Panc1 (cell line): ENCODE results near the gene GNAZ. TPM values are rescaled to one million over a fixed set of nuclear protein-coding genes. Genes with fewer than 3 reads are reported as not detected.

Experiments used
- ATAC-seq: fragments of 200-7000 bp; cut with Tn5 transposase; 2 replicates; pipeline ENCODE4 v1.9.1; 2020; ENCODE audit warnings: mild to moderate bottlenecking, moderate library complexity
- BruUV-seq: library from RNA; stranded (reverse); fragments of 400-500 nt; replicated peaks from 2 replicates; lab custom pipeline; 2021; lab: Mats Ljungman, UMichigan
- CTCF ChIA-PET: fragments of 300-600 bp; sonication (Branson Sonifier 250); formaldehyde crosslinking; loops from one replicate; lab custom pipeline; 2022; ENCODE audit warnings: antibody characterized with exemption; lab: Charles Lee
- POLR2A ChIA-PET: fragments of 300-600 bp; sonication (Branson Sonifier 250); formaldehyde crosslinking; loops from one replicate; lab custom pipeline; 2022; ENCODE audit warnings: antibody characterized with exemption; lab: Charles Lee
- DNase-seq: peaks from one replicate; pipeline ENCODE4 v3.0.0-alpha.2; 2010; ENCODE audit warnings: low read depth, low spot score
- H3K27ac ChIP-seq: 2 replicates; pipeline ENCODE4 v1.5.1; 2011; ENCODE audit warnings: mild to moderate bottlenecking, low read length, inconsistent platforms
- H3K27me3 ChIP-seq: fragments of 200-500 bp; sonication (Bioruptor generic); 2 replicates; pipeline ENCODE4 v1.6.0; 2014; ENCODE audit warnings: low read length, inconsistent platforms; ENCODE audit not compliant: control insufficient read depth, insufficient read depth
- H3K36me3 ChIP-seq: fragments of 200-500 bp; sonication (Bioruptor generic); 2 replicates; pipeline ENCODE4 v1.5.1; 2014; ENCODE audit warnings: inconsistent platforms, mild to moderate bottlenecking, low read length, moderate library complexity; ENCODE audit not compliant: control insufficient read depth, insufficient read depth
- H3K4me1 ChIP-seq: 2 replicates; pipeline ENCODE4 v1.5.1; 2011; ENCODE audit warnings: inconsistent platforms, mild to moderate bottlenecking, low read length, moderate library complexity; ENCODE audit not compliant: control insufficient read depth, insufficient read depth
- H3K4me3 ChIP-seq, 2 experiments: 2 replicates each; pipeline ENCODE4 v1.5.1; 2011 to 2012; ENCODE audit warnings: low read depth in 2 of 2, low read length in 2 of 2, mild to moderate bottlenecking in 2 of 2, inconsistent platforms in 1 of 2, moderate library complexity in 1 of 2
- H3K9me3 ChIP-seq: fragments of 200-500 bp; sonication (Bioruptor generic); 2 replicates; pipeline ENCODE4 v1.5.1; 2014; ENCODE audit warnings: low read depth, mild to moderate bottlenecking, inconsistent platforms, low read length, moderate library complexity; ENCODE audit not compliant: control insufficient read depth, insufficient read depth
- POLR2AphosphoS5 ChIP-seq: IDR thresholded peaks from 2 replicates; pipeline ENCODE4 v1.6.1; 2012; ENCODE audit warnings: mild to moderate bottlenecking, low read depth, low read length, moderate library complexity
- REST ChIP-seq, 2 experiments: IDR thresholded peaks; 2 replicates each; pipeline ENCODE4 v1.6.1; 2011 to 2012; ENCODE audit warnings: low read depth in 2 of 2, control low read depth in 1 of 2, low read length in 1 of 2, mild to moderate bottlenecking in 1 of 2, moderate library complexity in 1 of 2; ENCODE audit not compliant: insufficient read depth in 1 of 2
- SIN3A ChIP-seq: IDR thresholded peaks from 2 replicates; pipeline ENCODE4 v1.6.1; 2012; ENCODE audit warnings: low read depth, mild to moderate bottlenecking, low read length, moderate library complexity, borderline replicate concordance; ENCODE audit not compliant: insufficient read depth
- TCF7L2 ChIP-seq: IDR thresholded peaks from 2 replicates; pipeline ENCODE4 v1.6.1; 2011; ENCODE audit warnings: mild to moderate bottlenecking, low read depth, low read length, inconsistent platforms
- in situ Hi-C: cut with HindIII; loops from 2 replicates; pipeline ENCODE4 v1.10.0; 2016; ENCODE audit warnings: low sequenced_read_pairs, low pct_unique_long_range_greater_than_20kb
- intact Hi-C: fragments of 100-400 bp; cut with micrococcal nuclease; formaldehyde crosslinking; loops from one replicate; pipeline ENCODE4 v1.10.0; 2022; ENCODE audit not compliant: unreplicated experiment
- total RNA-seq: library from RNA; stranded (reverse); gene quantifications from one replicate; pipeline ENCODE4 v1.2.1, GENCODE V29; 2021; ENCODE audit not compliant: unreplicated experiment
- TF ChIP-seq, protein P1 (sequence below): fragments of 450-650 bp; IDR thresholded peaks from 2 replicates; pipeline ENCODE4 v1.5.1; 2017; ENCODE audit warnings: mild to moderate bottlenecking

GNAZ gene
- total RNA-seq, 1 experiment from 2014 or later: 11.9 TPM

DNA sequence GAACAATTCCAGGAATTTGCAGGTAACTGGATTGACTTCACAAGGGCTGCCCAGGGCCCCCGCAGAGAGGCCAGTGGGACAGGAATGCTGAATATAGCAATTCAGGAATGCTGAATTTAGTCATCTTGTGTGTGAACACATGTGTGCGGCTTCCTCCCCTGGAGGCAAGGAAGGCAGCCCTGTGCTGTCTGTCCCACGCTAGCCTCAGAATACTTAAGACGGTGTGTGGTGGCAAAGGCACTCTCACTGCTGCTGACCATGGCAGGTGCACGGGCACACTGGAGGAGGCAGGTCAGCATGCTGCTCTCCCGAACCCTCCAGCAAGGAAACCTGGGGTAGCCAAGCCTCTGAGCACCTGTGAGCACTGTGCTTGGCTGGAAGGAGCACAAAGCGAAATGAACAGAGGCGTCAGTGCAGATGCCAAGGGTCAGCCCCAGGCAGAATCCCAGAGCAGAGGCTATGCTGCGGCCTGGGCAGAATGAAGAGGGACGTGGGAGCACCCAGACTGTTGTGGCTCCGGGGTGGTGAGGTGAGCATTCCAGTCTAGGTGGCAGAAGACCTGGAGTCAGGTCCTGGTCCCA lies 2.7 kb downstream of the GNAZ start:
- Histone ChIP-seq H3K4me3 (no peak overlapping the region), H3K4me1 (no peaks in the 10 kb centered on the region), H3K27ac (no peak overlapping the region), H3K27me3 (no peaks in the 10 kb centered on the region), H3K9me3 (no peaks in the 10 kb centered on the region), H3K36me3 (no peaks in the 10 kb centered on the region)
- BruUV-seq: no TSS peak
- DNase-seq (no peak), ATAC-seq (no peak)
- CTCF ChIA-PET: no interaction called here
- in situ Hi-C loops (no loop called here), intact Hi-C loops (no loop called here)
- TF ChIP-seq, protein P1, sequence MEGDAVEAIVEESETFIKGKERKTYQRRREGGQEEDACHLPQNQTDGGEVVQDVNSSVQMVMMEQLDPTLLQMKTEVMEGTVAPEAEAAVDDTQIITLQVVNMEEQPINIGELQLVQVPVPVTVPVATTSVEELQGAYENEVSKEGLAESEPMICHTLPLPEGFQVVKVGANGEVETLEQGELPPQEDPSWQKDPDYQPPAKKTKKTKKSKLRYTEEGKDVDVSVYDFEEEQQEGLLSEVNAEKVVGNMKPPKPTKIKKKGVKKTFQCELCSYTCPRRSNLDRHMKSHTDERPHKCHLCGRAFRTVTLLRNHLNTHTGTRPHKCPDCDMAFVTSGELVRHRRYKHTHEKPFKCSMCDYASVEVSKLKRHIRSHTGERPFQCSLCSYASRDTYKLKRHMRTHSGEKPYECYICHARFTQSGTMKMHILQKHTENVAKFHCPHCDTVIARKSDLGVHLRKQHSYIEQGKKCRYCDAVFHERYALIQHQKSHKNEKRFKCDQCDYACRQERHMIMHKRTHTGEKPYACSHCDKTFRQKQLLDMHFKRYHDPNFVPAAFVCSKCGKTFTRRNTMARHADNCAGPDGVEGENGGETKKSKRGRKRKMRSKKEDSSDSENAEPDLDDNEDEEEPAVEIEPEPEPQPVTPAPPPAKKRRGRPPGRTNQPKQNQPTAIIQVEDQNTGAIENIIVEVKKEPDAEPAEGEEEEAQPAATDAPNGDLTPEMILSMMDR: no peak
- POLR2A ChIA-PET: no interaction called here

GRCh38 chr22:23073526-23074229 lies 3.4 kb downstream of the GNAZ start:
- TF ChIP-seq TCF7L2 (no peak), SIN3A (no peak), POLR2AphosphoS5 (no peak), REST (IDR thresholded peaks at IDR 0.05; ENCODE audit: insufficient read depth in 1 of 2, low read depth in 2 of 2, low read length in 1 of 2) (no peak)
- TF ChIP-seq, protein P1: no peak
- Histone ChIP-seq H3K36me3 (no peaks in the 10 kb centered on the region), H3K27ac (no peak overlapping the region), H3K27me3 (no peaks in the 10 kb centered on the region), H3K4me1 (no peaks in the 10 kb centered on the region), H3K9me3 (no peaks in the 10 kb centered on the region), H3K4me3 (no peak overlapping the region)
- ChIA-PET CTCF (no interaction called here), POLR2A (no interaction called here)
- in situ Hi-C loops: no loop called here
- intact Hi-C loops: no loop called here
- no peak for ATAC-seq
- no TSS peak for BruUV-seq
- DNase-seq: no peak
